Hepatocyte (in vitro differentiated cells): ENCODE data around the gene IL4R. TPM values are rescaled to one million over a fixed set of nuclear protein-coding genes. Genes with fewer than 3 reads are reported as not detected.

ENCODE experiments used
- DNase-seq: peaks from one replicate; pipeline ENCODE4 v3.0.0-alpha.2; 2016; ENCODE audit warnings: low spot score
- H2AFZ ChIP-seq: fragments of 200-600 bp; sonication (generic); 2 replicates; pipeline ENCODE4 v1.6.0; 2016; ENCODE audit warnings: antibody characterized with exemption, mild to moderate bottlenecking
- H3K27ac ChIP-seq: fragments of 200-600 bp; sonication (generic); 2 replicates; pipeline ENCODE4 v1.5.1; 2016; ENCODE audit warnings: mild to moderate bottlenecking
- H3K27me3 ChIP-seq: fragments of 200-600 bp; sonication (generic); 2 replicates; pipeline ENCODE4 v1.6.1; 2016
- H3K36me3 ChIP-seq: fragments of 200-600 bp; sonication (generic); replicated peaks from 2 replicates; pipeline ENCODE4 v1.5.1; 2016; ENCODE audit warnings: low read depth; ENCODE audit not compliant: insufficient read depth
- H3K4me1 ChIP-seq: fragments of 200-600 bp; sonication (generic); 2 replicates; pipeline ENCODE4 v1.5.1; 2016; ENCODE audit warnings: mild to moderate bottlenecking, moderate library complexity; ENCODE audit not compliant: insufficient read depth
- H3K4me2 ChIP-seq: fragments of 200-600 bp; sonication (generic); 2 replicates; pipeline ENCODE4 v1.6.0; 2016
- H3K4me3 ChIP-seq: fragments of 200-600 bp; sonication (generic); 2 replicates; pipeline ENCODE4 v1.5.1; 2016; ENCODE audit warnings: mild to moderate bottlenecking
- H3K79me2 ChIP-seq: fragments of 200-600 bp; sonication (generic); 2 replicates; pipeline ENCODE4 v1.6.0; 2017; ENCODE audit warnings: mild to moderate bottlenecking
- H3K9me2 ChIP-seq: fragments of 200-600 bp; sonication (generic); replicated peaks from 2 replicates; pipeline ENCODE4 v1.6.0; 2017; ENCODE audit warnings: mild to moderate bottlenecking; ENCODE audit not compliant: insufficient read depth
- H3K9me3 ChIP-seq: fragments of 200-600 bp; sonication (generic); 2 replicates; pipeline ENCODE4 v1.5.1; 2016; ENCODE audit warnings: low read depth, mild to moderate bottlenecking
- H4K20me1 ChIP-seq: fragments of 200-600 bp; sonication (generic); 2 replicates; pipeline ENCODE4 v1.6.0; 2016; ENCODE audit warnings: mild to moderate bottlenecking; ENCODE audit not compliant: insufficient read depth, poor library complexity, severe bottlenecking
- EZH2 ChIP-seq: fragments of 200-600 bp; sonication (generic); IDR thresholded peaks from 2 replicates; pipeline ENCODE4 v1.6.1; 2016; ENCODE audit warnings: antibody characterized with exemption, mild to moderate bottlenecking, borderline replicate concordance
- EZH2phosphoT487 ChIP-seq: fragments of 200-600 bp; sonication (generic); IDR thresholded peaks from one replicate; pipeline ENCODE4 v1.6.1; 2018; ENCODE audit warnings: antibody characterized with exemption, mild to moderate bottlenecking, low read depth, moderate library complexity; ENCODE audit not compliant: unreplicated experiment, severe bottlenecking
- WGBS: methylation state at CpG from one replicate; pipeline ENCODE4 v1.1.6; 2016; ENCODE audit warnings: low lambda C conversion rate; ENCODE audit errors: missing lambda C conversion rate; 5-methylcytosine and 5-hydroxymethylcytosine counted together
- polyA plus RNA-seq: library from polyadenylated mRNA; unstranded; fragments of >200 nt; fragmentation: Nextera tagmentation; extraction: Ambion mirVana; gene quantifications from 2 replicates; pipeline ENCODE4 v1.2.1, GENCODE V29; 2016
- total RNA-seq: library from RNA; depleted of rRNA; stranded (reverse); fragments of >200 nt; gene quantifications from 2 replicates; pipeline ENCODE4 v1.2.3, GENCODE V29; 2014
- TF ChIP-seq, protein P1 (sequence below): fragments of 200-600 bp; sonication (generic); IDR thresholded peaks from 2 replicates; pipeline ENCODE4 v1.5.1; 2016; ENCODE audit warnings: antibody characterized with exemption, mild to moderate bottlenecking; ENCODE audit not compliant: poor library complexity

The IL4R gene
- total and polyA plus RNA-seq, 2 experiments from 2014 or later = 22.3 to 23.6 TPM

DNA sequence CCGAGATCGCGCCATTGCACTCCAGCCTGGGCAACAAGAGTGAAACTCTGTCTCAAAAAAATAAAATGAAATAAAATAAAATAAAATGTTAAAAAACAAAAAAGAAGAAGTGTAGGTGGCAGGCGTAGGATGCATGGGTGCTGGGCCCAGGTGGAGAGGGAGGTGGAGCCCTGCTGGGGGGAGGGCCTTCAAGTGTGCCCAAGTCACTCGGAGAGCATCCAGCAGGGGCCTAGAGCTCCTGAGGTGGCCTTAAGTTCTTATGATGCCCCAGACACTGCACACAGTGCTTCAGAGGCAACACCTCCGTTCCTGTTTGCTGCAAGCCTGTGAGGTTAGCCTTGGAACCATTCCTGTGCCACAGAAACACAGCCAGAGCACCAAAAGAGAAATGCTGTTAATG is 23.2 kb downstream of the IL4R start:
- no peak overlapping the region for H3K4me3 ChIP-seq
- H3K27ac ChIP-seq = no peak overlapping the region
- no peaks in the 10 kb centered on the region for H3K9me2 ChIP-seq
- no peak overlapping the region for H3K4me2 ChIP-seq
- no peak for DNase-seq
- no peaks in the 10 kb centered on the region for H3K27me3 ChIP-seq
- TF ChIP-seq, protein P1, sequence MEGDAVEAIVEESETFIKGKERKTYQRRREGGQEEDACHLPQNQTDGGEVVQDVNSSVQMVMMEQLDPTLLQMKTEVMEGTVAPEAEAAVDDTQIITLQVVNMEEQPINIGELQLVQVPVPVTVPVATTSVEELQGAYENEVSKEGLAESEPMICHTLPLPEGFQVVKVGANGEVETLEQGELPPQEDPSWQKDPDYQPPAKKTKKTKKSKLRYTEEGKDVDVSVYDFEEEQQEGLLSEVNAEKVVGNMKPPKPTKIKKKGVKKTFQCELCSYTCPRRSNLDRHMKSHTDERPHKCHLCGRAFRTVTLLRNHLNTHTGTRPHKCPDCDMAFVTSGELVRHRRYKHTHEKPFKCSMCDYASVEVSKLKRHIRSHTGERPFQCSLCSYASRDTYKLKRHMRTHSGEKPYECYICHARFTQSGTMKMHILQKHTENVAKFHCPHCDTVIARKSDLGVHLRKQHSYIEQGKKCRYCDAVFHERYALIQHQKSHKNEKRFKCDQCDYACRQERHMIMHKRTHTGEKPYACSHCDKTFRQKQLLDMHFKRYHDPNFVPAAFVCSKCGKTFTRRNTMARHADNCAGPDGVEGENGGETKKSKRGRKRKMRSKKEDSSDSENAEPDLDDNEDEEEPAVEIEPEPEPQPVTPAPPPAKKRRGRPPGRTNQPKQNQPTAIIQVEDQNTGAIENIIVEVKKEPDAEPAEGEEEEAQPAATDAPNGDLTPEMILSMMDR = no peak
- TF ChIP-seq EZH2 (no peak), EZH2phosphoT487 (no peak)
- H3K79me2 ChIP-seq = peaks cover 26% of the 10 kb centered on the region
- no peaks in the 10 kb centered on the region for H3K4me1 ChIP-seq
- H3K36me3 ChIP-seq = no peaks in the 10 kb centered on the region
- 98% methylated on average over 6 of the region's 6 CpGs for WGBS
- no peak overlapping the region for H2AFZ ChIP-seq
- H4K20me1 ChIP-seq = no peaks in the 10 kb centered on the region
- H3K9me3 ChIP-seq = no peaks in the 10 kb centered on the region

DNA sequence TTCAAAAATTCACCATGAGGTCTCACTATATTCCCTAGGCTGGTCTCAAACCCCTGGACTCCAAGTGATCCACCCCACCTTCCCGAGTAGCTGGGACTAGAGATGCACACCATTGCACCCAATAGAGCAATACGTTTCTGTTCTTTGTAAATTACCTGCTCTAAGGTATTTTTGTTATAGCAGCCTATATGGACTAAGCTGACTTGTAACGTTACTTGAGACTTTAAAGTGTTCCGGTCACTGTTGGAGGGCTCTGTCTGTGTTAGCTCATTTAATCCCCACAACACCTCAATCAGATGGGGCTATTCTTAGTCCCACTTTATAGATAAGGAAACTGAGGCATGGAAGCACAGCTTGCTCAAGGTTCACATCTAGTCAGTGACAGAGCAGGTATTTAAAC is 25.4 kb downstream of the IL4R start:
- no peaks in the 10 kb centered on the region for H3K4me1 ChIP-seq
- H3K36me3 ChIP-seq = no peaks in the 10 kb centered on the region
- H3K79me2 ChIP-seq = peaks cover 17% of the 10 kb centered on the region
- TF ChIP-seq EZH2phosphoT487 = no peak
- TF ChIP-seq, protein P1 = no peak
- no peak for TF ChIP-seq EZH2
- H3K4me3 ChIP-seq = no peak overlapping the region
- no peak overlapping the region for H3K27ac ChIP-seq
- H3K9me2 ChIP-seq = no peaks in the 10 kb centered on the region
- 95% methylated on average over 4 of the region's 4 CpGs for WGBS
- no peak overlapping the region for H3K4me2 ChIP-seq
- H2AFZ ChIP-seq = no peak overlapping the region
- H4K20me1 ChIP-seq = no peaks in the 10 kb centered on the region
- no peak for DNase-seq
- H3K9me3 ChIP-seq = no peaks in the 10 kb centered on the region
- no peaks in the 10 kb centered on the region for H3K27me3 ChIP-seq

DNA sequence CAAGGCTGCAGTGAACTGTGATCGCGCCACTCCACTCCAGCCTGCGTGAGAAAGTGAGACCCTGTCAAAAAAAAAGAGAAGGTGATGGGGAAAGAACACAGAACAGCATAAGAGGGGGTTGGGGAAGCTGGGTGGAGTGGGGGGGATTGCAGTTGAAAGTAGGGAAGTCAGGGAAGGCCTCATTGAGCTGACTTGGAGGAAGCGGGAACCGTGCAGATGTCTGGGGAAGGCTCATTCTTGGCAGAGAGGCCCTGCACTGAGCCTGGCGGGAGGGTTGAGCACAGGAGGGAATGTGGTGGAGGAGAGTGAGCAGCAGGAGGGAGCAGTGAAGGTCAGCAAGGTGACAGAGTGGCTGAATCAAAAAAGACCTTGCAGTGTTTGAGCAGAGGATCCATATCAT is 26.9 kb downstream of the IL4R start:
- Histone ChIP-seq H3K36me3 (no peaks in the 10 kb centered on the region), H3K79me2 (peaks cover 6% of the 10 kb centered on the region), H3K4me2 (no peak overlapping the region), H3K27me3 (no peaks in the 10 kb centered on the region), H2AFZ (no peak overlapping the region), H3K4me3 (no peak overlapping the region), H3K27ac (no peak overlapping the region), H3K4me1 (no peaks in the 10 kb centered on the region), H4K20me1 (no peaks in the 10 kb centered on the region), H3K9me2 (no peaks in the 10 kb centered on the region), H3K9me3 (no peaks in the 10 kb centered on the region)
- DNase-seq = no peak
- TF ChIP-seq EZH2 = no peak
- no peak for TF ChIP-seq EZH2phosphoT487
- TF ChIP-seq, protein P1 = no peak
- WGBS = 86% methylated on average over 6 of the region's 6 CpGs

DNA sequence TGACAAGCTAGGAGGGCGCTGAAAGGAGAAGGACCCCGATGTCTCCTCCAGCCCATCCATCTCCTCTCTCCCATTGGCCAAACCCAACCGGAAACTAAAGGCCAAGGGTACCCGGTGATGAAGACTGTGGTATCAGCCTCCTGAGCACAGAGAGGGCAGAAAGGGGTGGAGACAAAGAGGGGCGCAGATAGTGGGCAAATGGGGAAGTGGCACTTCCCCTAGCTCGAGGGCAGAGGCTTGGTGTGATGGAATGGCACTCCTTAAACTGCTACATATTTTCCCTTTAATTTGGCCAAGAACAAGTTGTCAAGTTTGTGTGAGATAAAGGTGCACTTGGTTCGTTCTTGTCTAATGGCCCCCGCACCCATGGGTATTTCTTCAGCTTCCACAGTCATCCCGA is 27.8 kb downstream of the IL4R start:
- H3K4me2 ChIP-seq = no peak overlapping the region
- H3K79me2 ChIP-seq = peaks cover 6% of the 10 kb centered on the region
- H3K36me3 ChIP-seq = no peaks in the 10 kb centered on the region
- TF ChIP-seq, protein P1 = no peak
- TF ChIP-seq EZH2phosphoT487 (no peak), EZH2 (no peak)
- H3K27ac ChIP-seq = no peak overlapping the region
- H4K20me1 ChIP-seq = no peaks in the 10 kb centered on the region
- no peaks in the 10 kb centered on the region for H3K9me3 ChIP-seq
- H3K4me3 ChIP-seq = no peak overlapping the region
- H3K27me3 ChIP-seq = no peaks in the 10 kb centered on the region
- no peaks in the 10 kb centered on the region for H3K4me1 ChIP-seq
- DNase-seq = no peak
- no peak overlapping the region for H2AFZ ChIP-seq
- H3K9me2 ChIP-seq = no peaks in the 10 kb centered on the region
- WGBS = 93% methylated on average over 9 of the region's 9 CpGs
